ENCODE results near the gene E2F4. TPM values are rescaled to one million over a fixed set of nuclear protein-coding genes. Genes with fewer than 3 reads are reported as not detected.
A peak's percentile ranks its signal among the peaks of the same experiment; 100 is the strongest.

E2F4 gene, protein sequence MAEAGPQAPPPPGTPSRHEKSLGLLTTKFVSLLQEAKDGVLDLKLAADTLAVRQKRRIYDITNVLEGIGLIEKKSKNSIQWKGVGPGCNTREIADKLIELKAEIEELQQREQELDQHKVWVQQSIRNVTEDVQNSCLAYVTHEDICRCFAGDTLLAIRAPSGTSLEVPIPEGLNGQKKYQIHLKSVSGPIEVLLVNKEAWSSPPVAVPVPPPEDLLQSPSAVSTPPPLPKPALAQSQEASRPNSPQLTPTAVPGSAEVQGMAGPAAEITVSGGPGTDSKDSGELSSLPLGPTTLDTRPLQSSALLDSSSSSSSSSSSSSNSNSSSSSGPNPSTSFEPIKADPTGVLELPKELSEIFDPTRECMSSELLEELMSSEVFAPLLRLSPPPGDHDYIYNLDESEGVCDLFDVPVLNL
- total RNA-seq = 19.0 TPM

- peak; percentile 93 for DNase-seq (ENCODE audit: low spot score)
- ATAC-seq = peak; percentile 95
These were observed at the start of gene E2F4 for GRCh38 chr16:67191995-67192681. E2F4 (plus strand) TSS chr16:67192155; CDS start chr16:67192228, 73 bp downstream.

DNA sequence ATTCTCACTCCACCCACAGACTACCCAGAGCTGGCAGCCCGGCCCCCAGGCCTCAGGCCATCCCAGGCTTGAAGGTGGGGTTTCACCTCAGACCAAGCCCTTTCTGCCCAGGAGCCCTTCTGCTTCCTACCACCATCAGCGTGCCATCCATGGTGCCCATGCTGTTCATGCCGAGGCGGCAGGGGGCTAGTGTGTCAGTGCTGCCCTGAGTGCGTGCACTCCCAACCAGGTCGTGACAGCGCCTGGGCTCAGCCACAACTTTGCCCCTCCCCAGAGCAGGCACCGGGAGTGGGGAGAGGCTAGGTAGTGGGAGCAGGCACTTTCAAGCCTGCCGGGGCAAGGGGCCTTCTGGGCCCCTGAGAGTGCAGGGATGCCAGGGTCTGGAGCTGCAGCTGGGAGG is 49.6 kb upstream of the E2F4 start:
- DNase-seq (ENCODE audit: low spot score) (no peak), ATAC-seq (no peak)

DNA sequence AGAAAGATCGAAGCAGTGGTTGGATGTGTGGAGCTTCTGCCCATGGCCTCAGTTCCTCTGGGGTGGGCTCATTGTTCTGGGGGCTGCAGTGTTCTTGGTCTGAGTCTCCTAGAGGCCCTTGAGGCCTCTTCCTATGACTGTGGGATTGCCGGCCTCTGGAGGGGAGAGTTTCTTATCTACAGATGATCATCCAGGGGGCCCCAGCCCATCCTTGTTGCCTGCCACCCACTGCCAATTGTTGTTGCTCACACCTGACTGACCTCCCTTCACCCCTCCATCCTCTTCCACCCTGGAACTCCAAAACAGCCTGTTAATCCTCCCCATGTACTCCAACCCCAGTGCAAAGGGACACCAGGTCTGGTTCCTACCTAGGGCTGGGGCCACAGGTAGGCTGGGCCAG is 47.0 kb upstream of the E2F4 start:
- DNase-seq (ENCODE audit: low spot score) = no peak
- no peak for ATAC-seq

DNA sequence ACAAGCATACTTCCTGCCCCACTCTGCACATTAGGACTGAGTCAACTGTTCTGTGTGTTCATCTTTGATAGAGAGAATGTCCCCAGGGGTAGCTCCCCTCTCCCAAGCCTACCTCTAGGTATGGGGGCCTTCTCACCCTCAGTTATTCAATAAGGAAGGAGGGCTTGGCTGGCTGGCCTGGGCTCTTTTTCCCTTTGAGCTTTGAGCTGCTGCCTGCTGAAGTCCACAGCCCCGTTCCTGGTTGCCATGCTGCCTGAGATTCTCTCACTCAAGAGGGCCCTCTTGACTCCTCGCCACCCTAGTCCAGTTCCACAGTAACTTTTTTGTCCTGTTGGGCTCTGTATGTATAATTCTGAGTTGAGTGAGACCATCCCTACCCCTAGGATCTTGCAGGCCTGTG is 46.2 kb upstream of the E2F4 start:
- ATAC-seq (no peak), DNase-seq (ENCODE audit: low spot score) (no peak)

- DNase-seq (ENCODE audit: low spot score) (no peak), ATAC-seq (no peak)
These were observed 45.2 kb upstream of the E2F4 start for GRCh38 chr16:67146523-67147357.

- DNase-seq (ENCODE audit: low spot score) = no peak
- ATAC-seq = no peak
These were observed 44.4 kb upstream of the E2F4 start for GRCh38 chr16:67147437-67148140.

DNA sequence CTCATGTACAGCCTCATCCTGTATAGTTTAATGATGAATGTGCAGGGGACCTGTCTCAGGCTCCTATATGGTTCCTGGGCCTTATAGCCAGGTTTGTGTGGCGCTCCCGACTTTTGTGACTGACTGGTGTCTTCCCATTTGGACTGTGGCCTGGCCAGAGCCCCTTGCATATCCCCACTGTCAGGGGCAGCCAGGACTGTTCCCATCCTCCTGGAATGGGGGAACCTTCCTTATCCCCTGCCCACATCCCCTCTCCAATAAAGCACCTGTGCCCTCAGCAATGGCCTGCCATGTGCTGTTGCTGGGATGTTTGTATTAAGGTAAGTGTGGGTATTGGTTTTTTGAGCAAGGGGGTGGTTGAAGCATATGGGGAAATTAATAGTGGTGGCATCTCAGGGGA is 43.7 kb upstream of the E2F4 start:
- no peak for DNase-seq (ENCODE audit: low spot score)
- ATAC-seq = no peak

GRCh38 chr16:67148656-67149275 is 43.2 kb upstream of the E2F4 start:
- DNase-seq (ENCODE audit: low spot score) (no peak), ATAC-seq (no peak)

- ATAC-seq = peak; percentile 35
- DNase-seq (ENCODE audit: low spot score) = no peak
These were observed 42.5 kb upstream of the E2F4 start for GRCh38 chr16:67149276-67150046.

GRCh38 chr16:67150047-67150832 is 41.7 kb upstream of the E2F4 start:
- ATAC-seq = peak; percentile 35
- DNase-seq (ENCODE audit: low spot score) = no peak

- peak; percentile 52 for ATAC-seq
- DNase-seq (ENCODE audit: low spot score) = no peak
These were observed 41.0 kb upstream of the E2F4 start, which contains the start of gene B3GNT9 for GRCh38 chr16:67150833-67151396. B3GNT9 (minus strand) TSS chr16:67150998; CDS start chr16:67150485, 513 bp downstream.

DNA sequence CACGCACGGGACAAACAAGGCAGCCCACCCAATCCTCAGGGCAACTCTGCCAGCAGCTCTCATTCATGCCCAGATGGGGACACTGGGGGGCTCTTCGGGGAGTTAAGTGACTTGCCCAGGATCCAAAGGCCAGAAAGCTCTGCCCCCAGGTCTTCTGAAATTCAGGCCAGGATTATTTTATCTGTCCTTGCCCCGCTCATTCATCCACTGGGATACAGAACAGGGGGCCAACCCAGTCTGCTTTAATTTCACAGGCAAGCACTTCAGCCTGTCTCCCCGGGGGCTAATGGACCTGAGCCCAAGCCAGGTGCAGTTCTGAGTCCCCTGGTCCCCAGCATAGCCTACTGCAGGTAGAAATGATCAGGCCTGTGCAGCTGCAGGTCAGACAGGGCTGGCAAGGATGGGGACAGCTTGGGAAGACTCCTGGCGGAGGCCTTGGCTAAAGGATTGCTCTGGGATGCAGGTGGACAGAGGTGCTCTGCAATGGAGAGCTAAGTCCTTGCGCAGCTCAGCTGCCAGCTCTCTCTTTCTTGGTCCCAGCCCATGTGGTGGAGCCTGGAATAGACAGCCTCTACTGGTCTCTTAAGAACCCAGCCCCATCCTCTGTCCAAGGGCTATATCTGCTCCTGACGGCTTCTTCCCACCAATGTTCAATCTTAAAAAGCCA is 40.4 kb upstream of the E2F4 start:
- ATAC-seq (no peak), DNase-seq (ENCODE audit: low spot score) (no peak)

- no peak for ATAC-seq
- DNase-seq (ENCODE audit: low spot score) = no peak
These were observed 37.2 kb upstream of the E2F4 start for GRCh38 chr16:67154578-67155294.

DNA sequence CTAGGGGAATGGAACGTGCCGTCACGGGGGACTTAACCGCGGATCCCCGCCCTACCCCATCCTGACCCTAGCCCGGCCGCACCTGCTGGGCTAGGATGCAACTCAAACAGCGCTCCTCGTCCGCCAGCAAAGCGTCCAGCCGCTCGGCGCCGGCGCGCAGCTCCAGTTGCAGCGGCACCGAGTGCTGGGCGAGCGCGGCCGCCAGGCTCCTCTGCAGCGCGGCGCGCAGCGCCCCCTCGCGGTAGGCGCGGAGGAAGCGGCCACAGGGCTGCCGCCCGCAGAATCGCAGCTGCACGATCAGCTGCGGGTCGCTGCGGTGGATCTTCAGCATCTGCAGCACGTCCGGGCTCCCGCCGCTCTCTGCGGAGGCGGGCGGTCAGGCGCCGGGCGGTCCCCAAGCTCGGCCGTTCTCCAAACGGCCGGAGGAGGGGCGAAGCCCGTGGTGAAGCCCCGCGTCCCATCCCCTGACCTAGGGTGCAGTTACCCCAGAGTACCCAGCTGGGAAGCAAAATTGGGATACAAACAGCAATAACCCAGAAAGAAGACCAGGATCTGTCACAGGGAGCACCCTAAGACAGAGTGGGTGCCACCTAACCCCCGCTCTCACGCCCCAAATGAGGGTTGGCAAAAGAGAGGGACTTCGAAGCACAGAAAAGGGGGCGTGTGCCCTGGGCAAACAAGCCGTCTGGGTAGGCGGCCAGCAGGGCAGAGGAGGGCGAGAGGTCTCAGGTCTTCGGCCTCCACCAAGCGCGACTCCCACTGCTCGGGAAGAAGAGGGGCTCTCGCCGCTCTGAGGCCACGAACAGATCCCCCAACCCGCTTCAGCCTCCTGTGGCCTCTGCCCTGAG is 36.4 kb upstream of the E2F4 start:
- peak; percentile 78 for DNase-seq (ENCODE audit: low spot score)
- peak; percentile 78 for ATAC-seq

DNA sequence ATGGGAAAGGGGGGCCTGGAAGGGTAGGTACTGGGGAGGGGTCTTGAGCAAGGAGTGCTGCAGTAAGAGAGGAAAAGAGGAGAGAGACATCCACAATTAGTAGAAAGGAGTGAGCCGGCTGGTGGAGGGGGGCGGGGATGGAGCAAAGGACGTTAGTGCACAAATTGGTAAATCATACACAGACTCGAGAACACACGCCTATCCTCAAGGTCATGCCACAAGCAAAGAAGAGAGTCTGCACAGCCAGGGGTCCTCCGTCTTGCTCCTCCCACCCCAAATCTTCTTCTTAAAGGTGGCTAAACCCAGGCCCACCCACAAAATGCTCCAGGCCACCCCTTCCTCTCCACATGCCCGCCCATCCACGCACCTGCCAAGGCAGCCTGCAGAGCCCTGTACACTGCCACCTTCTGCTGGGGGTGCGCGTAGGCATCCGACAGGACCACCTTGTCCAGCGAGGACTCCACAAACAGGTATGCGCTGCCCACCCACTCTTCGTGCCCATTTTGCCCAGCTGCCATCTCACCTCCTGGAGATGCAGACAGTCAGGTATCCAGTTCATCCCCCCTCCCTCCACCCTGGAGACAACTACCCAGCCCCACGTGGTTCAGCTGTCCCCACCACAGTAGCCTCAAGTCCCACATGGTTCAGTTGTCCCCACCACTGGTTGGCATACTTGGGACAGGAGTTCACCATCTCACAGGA is 35.7 kb upstream of the E2F4 start:
- DNase-seq (ENCODE audit: low spot score) = peak; percentile 46

More for the DNA sequence above, 35.7 kb upstream of the E2F4 start:
- no peak for ATAC-seq
